Measurements from ENCODE around the gene CRYGS.
A peak's percentile ranks its signal among the peaks of the same experiment; 100 is the strongest.
"Not testable (repeated sequence)": the region's sequence is repeated elsewhere in the genome, so short reads cannot be mapped to it uniquely, and the experiment has no call there.

Gene CRYGS

DNA sequence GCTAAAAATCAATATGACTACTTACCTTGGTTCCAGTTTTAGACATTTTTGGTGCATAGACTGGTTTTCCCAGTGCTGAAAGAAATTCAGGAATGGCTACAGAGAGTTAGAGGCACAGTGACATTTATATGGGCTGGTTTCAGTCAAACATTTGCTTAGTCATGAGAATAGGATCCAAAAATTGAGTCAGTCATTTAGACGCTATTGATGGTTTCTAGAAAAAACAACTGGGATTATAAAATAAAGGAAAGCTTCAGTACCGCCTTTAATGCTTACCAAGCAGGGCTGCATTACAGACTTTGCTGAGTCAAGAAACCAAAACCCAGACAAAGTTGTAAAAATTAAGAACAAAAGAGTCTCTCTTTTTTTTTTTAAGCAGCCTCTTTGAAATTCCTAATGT lies at the start of gene CRYGS:
Gene CRYGS (minus strand): TSS at position 100 of the 400 bp plus-strand sequence. CDS start 54 bp downstream, at position 46.
- FAIRE-seq, result no peak

GRCh38 chr3:186593862-186594261 lies 49.7 kb upstream of the CRYGS start:
- FAIRE-seq, result no peak

- FAIRE-seq, result no peak
These were observed 48.5 kb upstream of the CRYGS start for GRCh38 chr3:186592682-186593081.

DNA sequence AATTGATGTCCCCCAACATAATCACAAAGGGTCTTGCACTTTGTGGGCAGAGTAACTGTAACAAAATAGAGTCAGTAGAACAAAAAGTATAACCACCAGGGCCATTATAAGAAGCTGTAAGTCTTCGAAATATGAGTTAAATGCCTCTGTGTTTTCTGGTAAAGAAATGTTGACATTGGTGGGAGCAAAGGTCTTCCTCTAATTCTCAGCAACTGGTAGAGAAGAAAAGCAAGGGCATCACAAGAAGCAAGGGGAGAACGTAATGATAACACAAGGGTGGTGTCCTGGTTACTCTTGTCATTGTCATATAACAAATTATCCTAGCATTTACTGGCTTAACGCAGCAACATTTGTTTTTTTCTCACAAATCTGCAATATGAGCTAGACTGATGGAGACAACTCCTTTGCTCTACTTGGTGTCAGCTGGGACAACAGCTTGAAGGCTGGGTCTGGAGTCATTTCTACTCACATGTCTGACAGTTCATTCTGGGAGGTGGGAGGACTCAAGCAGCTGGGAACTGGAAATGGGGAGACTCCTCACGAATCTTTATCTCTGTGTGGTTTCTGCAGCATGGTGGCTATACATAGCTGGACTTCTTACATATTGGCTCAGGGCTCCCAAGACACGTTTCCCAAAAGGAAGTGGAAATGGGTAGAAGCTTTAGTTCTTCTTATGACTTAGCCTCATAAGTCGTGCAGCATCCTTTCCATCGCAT lies 46.6 kb upstream of the CRYGS start:
- FAIRE-seq, result no peak

DNA sequence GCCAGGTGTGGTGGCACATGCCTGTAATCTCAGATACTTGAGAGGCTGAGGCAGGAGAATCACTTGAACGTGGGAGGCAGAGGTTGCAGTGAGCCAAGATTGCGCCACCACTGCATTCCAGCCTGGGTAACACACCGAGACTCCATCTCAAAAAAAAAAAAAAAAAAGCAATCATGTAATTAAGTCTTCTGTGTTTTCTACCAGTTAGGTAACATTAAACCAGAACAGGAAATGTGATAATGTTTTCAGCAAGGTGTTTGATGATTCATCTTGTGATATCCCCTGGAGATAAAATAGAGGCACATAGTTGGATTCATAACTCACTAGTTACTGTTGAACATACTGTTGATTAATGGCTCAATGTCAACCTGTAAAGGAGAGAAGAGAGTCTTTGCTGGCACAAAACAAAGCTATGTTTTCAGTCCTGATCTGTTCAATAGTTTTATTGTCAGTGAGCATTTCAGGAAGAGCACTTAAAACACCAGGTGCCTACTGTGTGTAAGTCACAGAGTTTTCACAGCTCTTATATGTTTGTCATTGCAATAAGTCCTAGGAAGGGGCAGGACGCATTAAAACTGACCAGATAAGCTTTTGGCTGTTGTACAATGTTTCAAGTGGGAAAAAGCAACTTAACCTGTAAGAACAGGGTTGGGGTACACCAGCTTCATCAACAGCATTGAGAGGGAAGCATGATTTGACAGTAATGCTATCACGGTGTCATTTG lies 45.8 kb upstream of the CRYGS start:
- FAIRE-seq, result no peak

DNA sequence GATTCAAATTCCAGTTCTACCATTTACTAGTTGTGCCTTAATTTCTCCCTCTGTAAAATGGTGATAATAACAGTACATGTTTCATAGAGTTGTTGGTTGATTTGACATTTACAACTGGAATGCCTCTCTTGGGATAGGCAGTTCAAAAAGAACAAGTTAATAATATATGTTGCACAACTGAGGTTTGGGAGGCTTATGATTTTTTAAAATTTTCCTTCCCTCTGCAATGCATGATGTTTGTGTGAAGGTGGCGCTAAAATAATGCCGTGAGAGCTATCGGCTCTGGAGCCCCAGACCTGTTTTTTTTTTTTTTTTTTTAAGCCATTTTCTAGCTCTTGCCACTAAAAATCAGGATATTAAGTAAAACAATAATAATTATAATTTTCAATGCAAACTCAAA lies 44.9 kb upstream of the CRYGS start:
- no peak for FAIRE-seq

GRCh38 chr3:186588632-186589031 lies 44.5 kb upstream of the CRYGS start:
- FAIRE-seq, result no peak

DNA sequence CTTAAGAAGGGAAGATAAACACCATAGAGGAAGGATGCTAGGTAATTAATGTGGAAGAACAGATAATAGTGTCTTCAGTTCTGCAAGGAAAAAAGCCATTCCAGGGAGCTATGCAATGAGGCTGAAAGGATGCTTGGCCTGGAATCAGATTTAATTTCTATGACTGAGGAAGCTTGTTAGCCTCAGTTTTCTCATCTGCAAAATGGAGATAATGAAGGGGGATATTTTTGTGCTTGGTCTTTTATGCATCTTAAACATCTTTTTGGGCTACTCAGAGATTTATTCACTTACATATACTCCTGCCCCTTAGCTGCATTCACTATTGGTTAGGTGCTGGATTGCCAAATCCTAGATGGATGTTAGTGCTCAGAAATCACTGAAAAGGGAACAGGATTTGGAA lies 43.0 kb upstream of the CRYGS start:
- FAIRE-seq, result no peak

- FAIRE-seq, result not testable (repeated sequence)
These were observed 42.1 kb upstream of the CRYGS start for GRCh38 chr3:186586245-186586644.

DNA sequence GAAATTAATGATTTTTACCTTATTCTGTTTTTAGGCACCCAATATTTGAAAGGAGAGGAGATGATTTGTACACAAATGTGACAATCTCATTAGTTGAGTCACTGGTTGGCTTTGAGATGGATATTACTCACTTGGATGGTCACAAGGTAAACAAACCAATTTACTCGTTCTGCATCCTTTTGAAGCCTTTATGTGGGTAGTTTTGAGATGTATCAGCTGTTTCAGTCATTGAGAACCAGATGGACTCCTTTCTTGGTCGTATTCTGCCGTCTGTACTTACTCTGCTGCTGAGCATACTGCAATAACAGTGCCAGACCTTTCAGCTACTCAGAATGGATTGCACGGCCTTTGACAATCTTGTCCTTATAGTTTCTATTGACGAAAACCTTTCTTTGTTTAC lies 39.7 kb upstream of the CRYGS start:
- FAIRE-seq, result no peak

DNA sequence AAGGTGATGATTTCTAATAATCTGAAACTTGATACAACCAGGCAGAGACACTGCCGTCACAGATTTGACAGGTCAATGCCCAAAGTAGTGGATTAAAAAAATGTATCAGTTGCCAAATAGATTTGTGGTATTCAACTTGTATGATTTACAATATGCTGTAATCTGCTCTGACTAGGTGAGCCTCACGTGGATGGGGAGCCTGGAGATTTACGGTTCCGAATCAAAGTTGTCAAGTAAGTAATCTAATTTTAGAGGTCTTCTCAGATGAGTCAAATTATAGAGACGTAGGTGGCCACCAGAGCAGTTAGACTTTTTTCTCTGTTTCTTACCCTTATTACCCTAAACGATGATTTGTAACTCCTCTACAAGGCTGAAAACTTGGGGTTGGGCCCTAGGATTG lies 38.4 kb upstream of the CRYGS start:
- FAIRE-seq, result no peak

DNA sequence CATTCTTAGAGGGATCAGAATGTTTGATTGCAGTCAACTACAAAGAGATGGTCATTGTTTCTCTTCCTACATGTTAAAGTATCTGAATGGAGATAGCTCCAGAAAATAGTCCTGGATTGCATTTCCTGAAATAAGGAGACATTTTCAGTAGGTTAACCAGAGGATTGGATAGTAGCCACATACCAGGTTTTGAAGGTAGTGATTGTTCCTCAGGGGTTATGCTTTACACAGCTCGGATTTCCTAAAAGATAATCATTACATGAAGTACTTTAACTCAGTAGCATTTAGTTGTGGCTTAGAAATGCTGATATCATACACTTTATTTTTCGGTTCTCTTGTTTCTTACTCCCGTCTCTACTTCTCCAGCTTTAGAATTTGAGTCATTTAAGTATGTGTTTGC lies 36.6 kb upstream of the CRYGS start:
- FAIRE-seq, result no peak

GRCh38 chr3:186577521-186577920 lies 33.3 kb upstream of the CRYGS start:
- FAIRE-seq, result no peak

DNA sequence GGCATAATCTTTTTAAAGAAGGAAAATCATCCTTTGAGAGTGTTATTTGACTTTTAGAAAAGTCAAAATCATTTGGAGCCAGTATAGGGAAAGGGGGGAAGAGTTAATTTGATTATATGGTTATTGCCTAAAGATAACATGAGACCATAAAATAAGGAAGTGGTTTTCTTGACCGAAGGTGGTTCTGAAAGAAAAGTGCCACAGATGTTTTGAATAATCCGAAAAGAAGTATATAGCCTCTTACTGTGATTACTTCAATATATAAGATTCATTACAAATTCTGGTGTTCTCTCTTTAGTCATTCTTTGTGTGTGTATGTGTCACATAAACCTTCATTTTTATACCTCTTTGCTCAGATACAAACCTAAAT lies 27.4 kb upstream of the CRYGS start:
- FAIRE-seq, result no peak

DNA sequence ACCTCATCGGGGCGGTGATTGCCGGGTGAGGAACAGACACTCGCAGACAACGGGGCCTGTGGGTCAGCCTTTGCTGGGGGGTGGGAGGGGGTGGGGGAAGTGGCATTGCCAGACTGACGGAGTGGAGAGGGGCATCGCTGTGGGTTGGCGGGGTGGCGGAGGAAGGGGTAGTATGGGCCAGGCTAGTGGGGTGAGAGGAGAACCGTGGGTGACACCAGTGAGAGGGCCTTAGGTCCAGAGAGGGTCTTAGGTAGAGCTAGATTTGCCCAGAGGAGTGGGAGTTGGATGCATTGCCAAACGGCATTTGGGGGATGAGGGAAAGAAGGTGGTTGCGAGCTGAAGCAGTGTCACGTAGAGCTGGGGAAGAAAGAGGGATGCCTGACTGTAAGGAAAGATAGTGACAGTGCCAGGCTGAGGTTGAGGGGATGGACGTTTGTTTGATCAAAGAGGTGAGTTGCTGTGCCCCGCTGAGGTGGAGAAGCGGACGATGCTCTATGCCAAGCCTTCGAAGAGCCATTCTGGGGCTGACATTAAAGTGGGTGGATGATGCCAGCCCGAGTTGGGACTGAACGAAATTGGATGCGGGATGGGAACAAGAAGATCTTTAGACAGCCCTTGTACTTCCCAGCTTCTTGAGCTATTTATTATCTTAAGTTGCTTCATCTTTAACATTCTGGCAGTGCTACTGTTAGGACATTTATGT lies 26.9 kb upstream of the CRYGS start:
- no peak for FAIRE-seq

DNA sequence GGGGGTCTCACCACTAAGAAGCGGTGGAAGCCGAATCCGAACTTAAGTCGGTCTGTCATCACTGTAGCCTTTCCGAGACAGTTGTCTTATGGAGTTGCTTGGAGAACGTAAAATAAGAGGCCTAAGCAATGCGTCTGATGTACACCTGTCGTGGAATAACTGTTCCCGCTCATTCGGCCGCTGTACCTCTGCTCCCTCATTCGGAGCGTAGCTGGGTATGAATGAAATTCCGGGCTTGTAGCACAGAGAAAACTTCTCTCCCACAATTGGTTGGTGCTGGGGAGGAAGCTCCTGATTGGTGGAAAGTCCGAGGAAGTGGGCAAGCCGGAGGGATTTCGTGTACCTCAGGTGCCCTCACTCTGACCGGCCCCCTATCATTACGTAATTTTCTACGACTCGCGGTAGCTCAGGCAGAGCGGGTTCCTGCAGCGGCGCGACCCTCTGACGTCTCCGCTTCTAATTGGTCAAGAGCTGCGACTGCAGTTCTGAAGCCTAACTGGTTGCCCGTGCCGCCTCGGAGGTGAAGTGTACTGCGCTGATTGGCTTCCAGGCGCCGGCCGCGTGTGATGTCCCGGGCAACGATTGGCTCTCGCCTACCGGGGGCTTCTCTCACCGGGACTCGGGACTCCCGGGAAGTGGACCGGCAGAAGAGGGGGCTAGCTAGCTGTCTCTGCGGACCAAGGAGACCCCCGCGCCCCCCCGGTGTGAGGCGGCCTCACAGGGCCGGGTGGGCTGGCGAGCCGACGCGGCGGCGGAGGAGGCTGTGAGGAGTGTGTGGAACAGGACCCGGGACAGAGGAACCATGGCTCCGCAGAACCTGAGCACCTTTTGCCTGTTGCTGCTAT lies 26.1 kb upstream of the CRYGS start, which contains the start of gene DNAJB11:
Gene DNAJB11 (plus strand): TSS at position 625 of the 845 bp plus-strand sequence. CDS start 178 bp downstream, at position 803.
- FAIRE-seq, result peak; percentile 98

GRCh38 chr3:186569779-186570095 lies 25.6 kb upstream of the CRYGS start:
- FAIRE-seq, result no peak

- FAIRE-seq, result not testable (repeated sequence)
These were observed 25.2 kb upstream of the CRYGS start for GRCh38 chr3:186569361-186569760.

DNA sequence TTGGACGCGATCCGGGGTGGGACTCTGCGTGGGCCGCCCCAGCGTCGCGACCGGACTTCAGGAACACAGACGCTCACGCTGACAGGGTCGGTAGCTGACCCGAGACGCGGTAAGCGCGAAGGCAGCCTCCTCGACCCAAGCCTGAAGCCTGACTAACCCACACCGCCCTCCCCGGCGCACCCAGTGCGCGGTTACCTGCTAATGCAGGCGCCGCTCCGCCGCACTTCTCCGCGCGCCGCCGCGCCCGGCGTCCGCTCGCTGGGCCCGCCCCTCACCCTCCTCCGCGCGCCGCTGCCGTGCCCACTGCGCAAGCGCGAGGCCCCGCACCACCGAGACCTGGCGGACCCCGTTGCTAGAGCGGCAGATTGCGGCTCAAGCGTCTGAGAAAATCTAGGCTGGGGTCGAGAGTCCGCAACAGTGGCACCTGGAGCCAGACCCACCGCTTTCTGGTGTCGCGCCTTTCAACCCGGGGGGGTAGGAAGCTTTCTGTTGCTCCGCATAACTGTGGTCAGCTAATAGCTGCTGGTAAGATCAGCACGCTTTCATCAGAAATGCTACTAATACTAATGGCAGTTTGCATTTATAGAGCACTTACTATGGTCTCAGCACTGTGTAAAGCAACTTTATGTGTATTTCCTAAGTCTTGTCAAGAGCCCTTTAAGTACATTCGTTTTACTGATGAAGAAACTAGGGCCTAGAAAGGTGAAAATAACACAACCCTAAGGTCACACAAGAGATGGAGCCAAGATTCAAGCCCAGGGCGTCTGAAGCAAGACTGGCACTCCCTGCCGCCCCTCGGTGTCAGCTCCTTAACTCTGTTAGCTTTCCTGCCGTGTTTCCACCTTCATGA lies 23.1 kb upstream of the CRYGS start, which contains the start of gene TBCCD1:
Gene TBCCD1 (minus strand): TSS at position 268 of the 850 bp plus-strand sequence. CDS start 3,010 bp downstream, outside the sequence.
- FAIRE-seq, result no peak

DNA sequence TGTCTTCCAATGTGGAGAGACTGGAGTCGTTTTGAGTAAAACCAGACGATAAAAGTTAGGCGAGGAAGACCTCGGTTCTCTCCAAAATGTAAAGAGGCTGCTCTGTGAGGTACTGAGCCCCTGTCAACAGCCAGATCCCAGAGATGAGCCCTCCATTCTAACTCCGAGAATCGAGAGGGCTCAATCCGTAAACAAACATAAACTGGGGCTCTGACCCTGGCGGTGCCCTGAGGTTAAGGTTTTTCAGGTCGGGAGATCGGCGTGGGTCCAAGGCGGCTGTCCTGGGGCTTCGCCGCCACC lies 22.5 kb upstream of the CRYGS start:
- FAIRE-seq, result no peak

DNA sequence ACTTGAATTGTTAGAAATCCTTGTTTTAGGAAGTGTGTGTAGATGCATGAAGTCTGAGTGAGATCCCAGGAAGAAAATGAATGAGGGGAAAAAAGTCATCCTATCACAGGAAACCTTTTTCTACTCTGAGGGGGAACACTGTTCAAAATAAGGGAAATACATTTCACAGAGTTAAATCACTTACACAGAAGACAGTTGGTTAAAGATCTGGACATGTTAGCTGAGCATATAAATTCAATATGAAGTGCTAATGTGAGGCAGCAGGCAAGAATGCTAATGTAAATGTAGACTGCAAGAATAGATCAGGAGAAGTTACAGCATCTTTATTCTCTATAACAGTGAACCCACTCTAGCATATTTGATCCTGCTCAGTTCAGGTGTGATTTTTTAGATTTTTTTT lies 20.4 kb upstream of the CRYGS start:
- FAIRE-seq, result no peak

GRCh38 chr3:186552408-186553031 lies 8.3 kb upstream of the CRYGS start:
- no peak for FAIRE-seq
